ENCODE results near the gene ZNF248. TPM values are rescaled to one million over a fixed set of nuclear protein-coding genes. Genes with fewer than 3 reads are reported as not detected.
"Not testable (repeated sequence)": the region's sequence is repeated elsewhere in the genome, so short reads cannot be mapped to it uniquely, and the experiment has no call there.

The ZNF248 gene
- total RNA-seq, 1 donor, result 7.6 TPM

GRCh38 chr10:37741831-37742230 is 115.6 kb downstream of the ZNF248 start:
- H3K27ac ChIP-seq (ENCODE audit: low read depth, low read length), result no peak overlapping the region
- H3K79me2 ChIP-seq (ENCODE audit: insufficient read depth, low read length), result no peaks in the 10 kb centered on the region
- H3K4me3 ChIP-seq (ENCODE audit: insufficient read depth, low read length), result no peak overlapping the region
- TF ChIP-seq CTCF (IDR thresholded peaks at IDR 0.05; ENCODE audit: extremely low read depth, low read depth, low read length), result no peak
- H3K4me2 ChIP-seq (ENCODE audit: insufficient read depth, low read length), result no peak overlapping the region
- no peak for DNase-seq (ENCODE audit: insufficient read length, low spot score, missing footprints)
- no peaks in the 10 kb centered on the region for H3K4me1 ChIP-seq (ENCODE audit: insufficient read depth, low read length)
- H3K27me3 ChIP-seq (ENCODE audit: insufficient read depth, low read length), result no peaks in the 10 kb centered on the region
- no peak overlapping the region for H2AFZ ChIP-seq (ENCODE audit: low read length)
- H4K20me1 ChIP-seq (ENCODE audit: insufficient read depth, low read length), result no peaks in the 10 kb centered on the region
- H3K9me3 ChIP-seq (ENCODE audit: low read depth, low read length), result no peaks in the 10 kb centered on the region
- H3K36me3 ChIP-seq (ENCODE audit: insufficient read depth, low read length), result no peaks in the 10 kb centered on the region

GRCh38 chr10:37739181-37739580 is 118.2 kb downstream of the ZNF248 start:
- Histone ChIP-seq H3K4me3 (ENCODE audit: insufficient read depth, low read length) (no peak overlapping the region), H3K4me1 (ENCODE audit: insufficient read depth, low read length) (no peaks in the 10 kb centered on the region), H2AFZ (ENCODE audit: low read length) (no peak overlapping the region), H3K27ac (ENCODE audit: low read depth, low read length) (no peak overlapping the region), H3K27me3 (ENCODE audit: insufficient read depth, low read length) (no peaks in the 10 kb centered on the region), H4K20me1 (ENCODE audit: insufficient read depth, low read length) (no peaks in the 10 kb centered on the region), H3K4me2 (ENCODE audit: insufficient read depth, low read length) (no peak overlapping the region), H3K36me3 (ENCODE audit: insufficient read depth, low read length) (no peaks in the 10 kb centered on the region), H3K9me3 (ENCODE audit: low read depth, low read length) (no peaks in the 10 kb centered on the region), H3K79me2 (ENCODE audit: insufficient read depth, low read length) (no peaks in the 10 kb centered on the region)
- no peak for DNase-seq (ENCODE audit: insufficient read length, low spot score, missing footprints)
- no peak for TF ChIP-seq CTCF (IDR thresholded peaks at IDR 0.05; ENCODE audit: extremely low read depth, low read depth, low read length)

- not testable (repeated sequence) for DNase-seq (ENCODE audit: insufficient read length, low spot score, missing footprints); H3K36me3 ChIP-seq (ENCODE audit: insufficient read depth, low read length); H3K9me3 ChIP-seq (ENCODE audit: low read depth, low read length); H3K27me3 ChIP-seq (ENCODE audit: insufficient read depth, low read length); H3K4me3 ChIP-seq (ENCODE audit: insufficient read depth, low read length); H3K4me2 ChIP-seq (ENCODE audit: insufficient read depth, low read length); H3K27ac ChIP-seq (ENCODE audit: low read depth, low read length); H3K79me2 ChIP-seq (ENCODE audit: insufficient read depth, low read length); H4K20me1 ChIP-seq (ENCODE audit: insufficient read depth, low read length); H2AFZ ChIP-seq (ENCODE audit: low read length); H3K4me1 ChIP-seq (ENCODE audit: insufficient read depth, low read length)
These were observed 119.2 kb downstream of the ZNF248 start for GRCh38 chr10:37738241-37738640.

- H3K9me3 ChIP-seq (ENCODE audit: low read depth, low read length), result no peaks in the 10 kb centered on the region
- no peaks in the 10 kb centered on the region for H3K4me1 ChIP-seq (ENCODE audit: insufficient read depth, low read length)
- no peak for TF ChIP-seq CTCF (IDR thresholded peaks at IDR 0.05; ENCODE audit: extremely low read depth, low read depth, low read length)
- H4K20me1 ChIP-seq (ENCODE audit: insufficient read depth, low read length), result no peaks in the 10 kb centered on the region
- H3K36me3 ChIP-seq (ENCODE audit: insufficient read depth, low read length), result no peaks in the 10 kb centered on the region
- DNase-seq (ENCODE audit: insufficient read length, low spot score, missing footprints), result no peak
- H3K4me3 ChIP-seq (ENCODE audit: insufficient read depth, low read length), result no peak overlapping the region
- H3K4me2 ChIP-seq (ENCODE audit: insufficient read depth, low read length), result no peak overlapping the region
- H2AFZ ChIP-seq (ENCODE audit: low read length), result no peak overlapping the region
- no peaks in the 10 kb centered on the region for H3K79me2 ChIP-seq (ENCODE audit: insufficient read depth, low read length)
- H3K27me3 ChIP-seq (ENCODE audit: insufficient read depth, low read length), result no peaks in the 10 kb centered on the region
- H3K27ac ChIP-seq (ENCODE audit: low read depth, low read length), result no peak overlapping the region
These were observed 120.1 kb downstream of the ZNF248 start for GRCh38 chr10:37737336-37737735.

Data from osteoblast (primary cell).